Activated naive CD8-positive, alpha-beta T cell treated with anti-CD3 and anti-CD28 coated beads for 36 hours (primary cell): Measurements from ENCODE around the gene GUSB. TPM values are rescaled to one million over a fixed set of nuclear protein-coding genes. Genes with fewer than 3 reads are reported as not detected.
"Not testable (repeated sequence)": the region's sequence is repeated elsewhere in the genome, so short reads cannot be mapped to it uniquely, and the experiment has no call there.

Source experiments
- DNase-seq: peaks from one replicate; pipeline ENCODE4 v3.0.0; 2021
- H3K27ac Mint-ChIP-seq: one replicate; pipeline ENCODE4 v1.8.0; 2022; ENCODE audit warnings: mild to moderate bottlenecking, moderate library complexity, mixed read lengths
- H3K27me3 Mint-ChIP-seq: one replicate; pipeline ENCODE4 v1.8.0; 2022; ENCODE audit warnings: mild to moderate bottlenecking, mixed read lengths
- H3K36me3 Mint-ChIP-seq: one replicate; pipeline ENCODE4 v1.8.0; 2021; ENCODE audit warnings: mild to moderate bottlenecking, mixed read lengths
- H3K4me1 Mint-ChIP-seq: one replicate; pipeline ENCODE4 v1.8.0; 2021; ENCODE audit warnings: mixed read lengths
- H3K4me3 Mint-ChIP-seq: one replicate; pipeline ENCODE4 v1.8.0; 2022; ENCODE audit warnings: mild to moderate bottlenecking, moderate library complexity, mixed read lengths
- H3K9me3 Mint-ChIP-seq: one replicate; pipeline ENCODE4 v1.8.0; 2022; ENCODE audit warnings: mixed read lengths
- total RNA-seq, 2 experiments: library from RNA; stranded (reverse); gene quantifications; one replicate each; pipeline ENCODE4 v1.2.3, GENCODE V29; 2021

The GUSB gene
- total RNA-seq, 2 experiments from 2014 or later = 49.2 to 49.9 TPM

DNA sequence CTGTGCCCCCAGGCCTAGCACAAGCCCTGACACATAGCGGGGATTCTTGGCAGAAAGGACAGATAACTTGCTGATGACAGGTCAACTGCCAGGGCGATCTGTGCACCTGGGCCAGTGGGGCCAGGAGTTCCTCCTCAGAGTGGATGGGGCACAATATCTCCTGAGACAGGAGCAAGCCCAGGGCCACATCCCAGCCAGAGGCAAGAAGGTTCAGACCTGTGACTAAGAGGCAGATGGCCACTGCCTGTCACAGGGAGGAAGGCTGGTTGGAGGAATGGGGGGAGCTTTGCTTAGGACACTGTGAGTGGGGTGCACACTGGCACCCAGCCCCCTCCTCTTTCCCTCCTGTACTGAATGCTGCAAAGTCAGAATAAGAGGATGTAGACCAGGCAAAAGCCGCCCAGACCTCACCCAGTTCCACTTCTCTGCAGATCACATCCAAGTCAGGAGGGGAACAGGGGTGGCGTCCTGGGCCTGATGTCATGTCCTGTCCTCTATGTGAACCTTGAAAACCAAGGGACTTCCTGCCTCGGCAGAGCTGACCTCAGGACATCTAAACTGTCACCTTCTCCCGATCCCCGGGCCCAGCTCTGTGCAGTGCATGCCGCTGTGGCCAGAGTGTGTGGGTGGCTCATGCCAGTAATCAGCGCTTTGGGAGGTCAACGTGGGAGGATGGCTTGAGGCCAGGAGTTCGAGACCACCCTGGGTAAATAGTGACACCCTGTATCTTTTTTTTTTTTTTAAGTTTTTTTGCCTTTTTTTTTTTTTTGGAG, 1.3 kb downstream of the GUSB start:
- Mint-ChIP-seq H3K9me3 (no peaks in the 10 kb centered on the region), H3K36me3 (peaks cover 11% of the 10 kb centered on the region), H3K27ac (peak overlapping the region; percentile 89), H3K4me1 (peaks cover 7% of the 10 kb centered on the region), H3K4me3 (peak overlapping the region; percentile 88), H3K27me3 (no peaks in the 10 kb centered on the region)
- DNase-seq = peak; percentile 64

DNA sequence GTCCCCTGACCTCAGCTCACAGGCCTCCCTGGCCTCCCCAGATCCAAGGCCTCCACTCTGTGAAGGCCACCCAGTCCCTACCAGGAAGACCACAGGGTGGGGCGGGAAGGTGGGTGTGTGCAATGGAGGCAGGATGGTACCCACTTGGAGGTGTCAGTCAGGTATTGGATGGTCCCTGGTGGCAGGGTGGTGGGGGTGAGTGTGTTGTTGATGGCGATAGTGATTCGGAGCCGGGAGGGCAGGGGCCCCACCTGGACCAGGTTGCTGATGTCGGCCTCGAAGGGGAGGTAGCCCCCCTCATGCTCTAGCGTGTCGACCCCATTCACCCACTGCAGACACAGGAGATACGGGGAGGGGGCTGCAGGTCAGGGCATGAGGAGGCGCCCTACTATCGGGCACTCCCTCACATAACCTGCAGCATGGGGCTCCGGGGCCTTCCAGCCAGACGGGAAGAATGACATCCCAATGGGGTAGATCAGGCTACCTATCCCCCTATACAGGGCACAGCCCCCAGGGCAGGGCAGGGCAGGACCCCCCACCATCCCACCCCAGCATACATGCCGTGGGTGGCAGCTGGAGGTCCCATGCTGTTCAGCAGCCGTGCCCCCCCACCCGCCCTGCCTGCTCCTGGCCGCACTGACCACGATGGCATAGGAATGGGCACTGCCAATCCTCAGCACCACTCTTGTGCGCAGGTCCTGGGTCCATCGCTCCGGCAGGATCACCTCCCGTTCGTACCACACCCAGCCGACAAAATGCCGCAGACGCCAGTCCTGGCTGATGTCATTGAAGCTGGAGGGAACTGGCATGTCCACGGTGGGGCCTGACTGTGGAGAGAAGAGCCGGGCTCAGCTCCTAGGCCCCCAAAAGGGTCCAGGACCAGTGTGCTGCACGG, 2.2 kb downstream of the GUSB start:
- peak overlapping the region; percentile 88 for H3K4me3 Mint-ChIP-seq
- no peaks in the 10 kb centered on the region for H3K27me3 Mint-ChIP-seq
- no peak for DNase-seq
- H3K27ac Mint-ChIP-seq = peak overlapping the region; percentile 89
- H3K36me3 Mint-ChIP-seq = peaks cover 11% of the 10 kb centered on the region
- peaks cover 7% of the 10 kb centered on the region for H3K4me1 Mint-ChIP-seq
- H3K9me3 Mint-ChIP-seq = no peaks in the 10 kb centered on the region

DNA sequence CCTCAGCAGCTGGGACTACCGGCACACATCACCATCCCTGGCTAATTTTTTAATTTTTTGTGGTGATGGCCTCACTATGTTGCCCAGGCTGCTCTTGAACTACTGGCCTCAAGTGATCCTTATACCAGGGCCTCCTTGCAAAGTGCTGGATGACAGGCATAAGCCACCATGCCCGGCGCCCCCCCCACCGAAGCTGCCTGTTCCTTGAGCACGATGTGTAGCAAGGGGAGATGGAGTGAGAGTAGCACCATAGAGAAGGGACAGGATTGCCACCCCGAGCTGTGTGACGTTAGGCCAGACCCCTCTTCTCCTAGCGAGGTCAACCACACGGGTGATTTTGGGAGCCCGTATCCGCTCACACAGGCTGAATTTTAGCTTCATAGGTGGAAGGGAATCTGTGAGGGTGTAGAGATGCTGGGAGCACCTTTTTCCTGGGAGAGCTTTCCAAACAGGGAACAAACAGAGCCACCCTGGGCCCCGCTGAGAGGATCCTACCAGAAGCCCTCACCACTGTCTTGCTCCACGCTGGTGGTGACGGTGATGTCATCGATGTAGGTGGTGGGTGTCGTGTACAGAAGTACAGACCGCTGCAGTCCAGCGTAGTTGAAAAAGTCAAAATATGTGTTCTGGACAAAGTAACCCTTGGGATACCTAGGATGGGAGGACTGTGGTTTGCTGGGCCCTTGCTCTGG, 3.0 kb downstream of the GUSB start:
- H3K4me1 Mint-ChIP-seq = peaks cover 7% of the 10 kb centered on the region
- no peak for DNase-seq
- H3K27me3 Mint-ChIP-seq = no peaks in the 10 kb centered on the region
- H3K4me3 Mint-ChIP-seq = no peak overlapping the region
- H3K9me3 Mint-ChIP-seq = no peaks in the 10 kb centered on the region
- peaks cover 13% of the 10 kb centered on the region for H3K36me3 Mint-ChIP-seq
- no peak overlapping the region for H3K27ac Mint-ChIP-seq

DNA sequence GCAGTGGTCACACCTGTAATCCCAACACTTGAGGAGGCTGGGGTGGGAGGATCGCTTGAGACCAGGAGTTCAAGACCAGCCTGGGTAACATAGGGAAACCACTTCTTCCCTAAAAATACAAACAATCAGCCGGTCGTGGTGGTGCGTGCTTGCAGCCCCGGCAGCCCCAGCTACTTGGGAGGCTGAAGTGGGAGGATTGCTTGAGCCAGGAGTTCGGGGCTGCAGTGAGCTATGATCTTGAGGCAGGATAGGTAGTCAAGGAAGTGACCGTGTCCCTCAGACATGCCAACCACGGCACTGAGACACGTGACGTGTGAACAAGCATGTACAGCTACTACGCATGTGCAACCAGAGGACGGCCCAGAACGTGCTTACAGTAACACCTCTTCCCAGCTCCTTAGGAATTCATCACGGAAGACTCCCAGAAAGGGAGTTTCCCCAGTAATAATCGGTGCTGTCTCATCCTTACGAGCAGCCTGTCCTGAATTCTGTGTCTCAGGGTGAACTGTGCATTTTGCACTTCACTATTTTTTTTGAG, 5.3 kb downstream of the GUSB start:
- H3K9me3 Mint-ChIP-seq = no peaks in the 10 kb centered on the region
- no peak overlapping the region for H3K4me3 Mint-ChIP-seq
- no peak overlapping the region for H3K27ac Mint-ChIP-seq
- peaks cover 7% of the 10 kb centered on the region for H3K4me1 Mint-ChIP-seq
- peaks cover 19% of the 10 kb centered on the region for H3K36me3 Mint-ChIP-seq
- no peaks in the 10 kb centered on the region for H3K27me3 Mint-ChIP-seq
- no peak for DNase-seq

DNA sequence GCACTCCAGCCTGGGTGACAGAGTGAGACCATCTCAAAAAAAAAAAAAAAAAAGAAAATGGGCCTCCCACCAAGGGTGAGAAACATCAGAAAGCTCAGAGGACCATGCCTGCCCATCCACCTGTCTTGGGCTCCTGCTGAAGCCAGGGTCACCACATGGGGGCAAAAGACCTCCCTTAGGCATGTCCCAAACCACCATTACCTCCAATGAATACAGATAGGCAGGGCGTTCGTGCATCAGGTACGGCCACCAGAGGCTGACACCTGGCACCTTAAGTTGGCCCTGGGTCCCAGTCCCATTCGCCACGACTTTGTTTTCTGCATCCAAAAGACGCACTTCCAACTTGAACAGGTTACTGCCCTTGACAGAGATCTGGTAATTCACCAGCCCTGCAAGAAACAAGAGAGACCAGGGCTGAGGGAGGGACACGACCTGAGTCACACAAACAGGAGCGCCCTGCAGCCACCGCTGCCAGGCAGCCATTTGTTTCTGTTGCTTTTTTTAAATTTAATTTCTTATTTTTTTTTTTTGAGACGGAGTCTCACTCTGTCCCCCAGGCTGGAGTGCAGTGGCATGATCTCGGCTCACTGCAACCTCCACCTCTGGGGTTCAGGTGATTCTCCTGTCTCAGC, 6.1 kb downstream of the GUSB start:
- H3K4me1 Mint-ChIP-seq = peaks cover 7% of the 10 kb centered on the region
- no peak overlapping the region for H3K27ac Mint-ChIP-seq
- H3K9me3 Mint-ChIP-seq = no peaks in the 10 kb centered on the region
- no peak overlapping the region for H3K4me3 Mint-ChIP-seq
- no peak for DNase-seq
- H3K36me3 Mint-ChIP-seq = peaks cover 22% of the 10 kb centered on the region
- H3K27me3 Mint-ChIP-seq = no peaks in the 10 kb centered on the region

DNA sequence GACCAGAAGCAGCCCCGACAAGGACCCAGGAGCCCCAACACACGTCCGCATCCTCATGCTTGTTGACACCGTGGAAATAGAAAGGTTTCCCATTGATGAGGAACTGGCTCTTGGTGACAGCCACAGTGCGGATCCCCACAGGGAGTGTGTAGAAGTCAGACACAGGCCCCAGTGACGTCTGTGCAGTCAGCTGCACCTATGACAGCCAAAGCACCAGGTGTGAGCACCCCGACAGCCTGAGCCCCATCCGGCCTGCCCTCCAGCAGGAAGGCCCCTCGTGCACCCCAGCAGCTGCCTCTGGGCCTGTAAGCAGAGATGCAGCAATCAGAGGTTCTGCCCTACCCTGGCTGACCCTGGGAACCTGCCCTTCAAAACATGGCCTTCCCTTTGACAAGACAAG, 7.1 kb downstream of the GUSB start:
- no peaks in the 10 kb centered on the region for H3K4me1 Mint-ChIP-seq
- H3K4me3 Mint-ChIP-seq = no peak overlapping the region
- no peak for DNase-seq
- peaks cover 17% of the 10 kb centered on the region for H3K36me3 Mint-ChIP-seq
- H3K27ac Mint-ChIP-seq = no peak overlapping the region
- H3K27me3 Mint-ChIP-seq = no peaks in the 10 kb centered on the region
- H3K9me3 Mint-ChIP-seq = no peaks in the 10 kb centered on the region

DNA sequence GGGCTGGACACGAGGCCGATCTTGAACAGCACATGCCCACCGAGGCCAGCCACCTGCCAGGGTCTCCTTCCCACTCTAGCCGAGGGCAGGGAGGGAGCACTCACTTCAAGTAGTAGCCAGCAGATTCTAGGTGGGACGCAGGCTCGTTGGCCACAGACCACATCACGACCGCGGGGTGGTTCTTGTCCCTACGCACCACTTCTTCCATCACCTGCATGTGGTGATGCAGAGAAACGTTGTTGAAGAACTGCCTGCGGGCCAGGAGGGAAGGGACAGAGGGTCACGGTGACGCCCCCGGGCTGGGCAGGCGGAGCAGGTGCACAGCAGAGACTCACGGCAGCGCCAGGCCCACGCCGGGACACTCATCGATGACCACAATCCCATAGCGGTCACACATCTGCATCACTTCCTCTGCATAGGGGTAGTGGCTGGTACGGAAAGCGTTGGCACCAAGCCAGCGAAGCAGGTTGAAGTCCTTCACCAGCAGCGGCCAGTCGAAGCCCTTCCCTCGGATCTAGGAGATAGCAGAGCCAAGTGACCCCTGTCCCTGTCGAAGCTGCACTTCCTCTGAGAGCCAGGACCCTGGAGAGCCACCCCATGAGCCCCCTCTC, 7.7 kb downstream of the GUSB start:
- H3K4me3 Mint-ChIP-seq = no peak overlapping the region
- H3K27ac Mint-ChIP-seq = no peak overlapping the region
- no peak for DNase-seq
- peaks cover 17% of the 10 kb centered on the region for H3K36me3 Mint-ChIP-seq
- H3K4me1 Mint-ChIP-seq = no peaks in the 10 kb centered on the region
- H3K9me3 Mint-ChIP-seq = no peaks in the 10 kb centered on the region
- H3K27me3 Mint-ChIP-seq = no peaks in the 10 kb centered on the region

DNA sequence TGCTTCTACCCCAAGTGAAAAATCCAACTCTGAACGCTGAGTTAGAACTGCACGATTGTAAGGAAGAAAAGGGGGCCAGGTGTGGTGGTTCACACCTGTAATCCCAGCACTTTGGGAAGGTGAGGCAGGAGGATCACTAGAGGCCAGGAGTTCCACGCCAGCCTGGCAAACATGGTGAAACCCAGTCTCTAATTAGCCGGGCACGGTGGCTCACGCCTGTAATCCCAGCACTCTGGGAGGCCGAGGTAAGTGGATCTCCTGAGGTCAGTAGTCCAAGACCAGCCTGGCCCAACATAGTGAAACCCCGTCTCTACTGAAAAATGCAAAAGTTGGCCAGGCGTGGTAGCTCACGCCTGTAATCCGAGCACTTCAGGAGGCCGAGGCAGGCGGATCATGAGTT, 9.0 kb downstream of the GUSB start:
- Mint-ChIP-seq H3K4me3 (no peak overlapping the region), H3K4me1 (no peaks in the 10 kb centered on the region), H3K36me3 (peaks cover 14% of the 10 kb centered on the region), H3K27ac (no peak overlapping the region), H3K27me3 (no peaks in the 10 kb centered on the region), H3K9me3 (no peaks in the 10 kb centered on the region)
- DNase-seq = no peak

DNA sequence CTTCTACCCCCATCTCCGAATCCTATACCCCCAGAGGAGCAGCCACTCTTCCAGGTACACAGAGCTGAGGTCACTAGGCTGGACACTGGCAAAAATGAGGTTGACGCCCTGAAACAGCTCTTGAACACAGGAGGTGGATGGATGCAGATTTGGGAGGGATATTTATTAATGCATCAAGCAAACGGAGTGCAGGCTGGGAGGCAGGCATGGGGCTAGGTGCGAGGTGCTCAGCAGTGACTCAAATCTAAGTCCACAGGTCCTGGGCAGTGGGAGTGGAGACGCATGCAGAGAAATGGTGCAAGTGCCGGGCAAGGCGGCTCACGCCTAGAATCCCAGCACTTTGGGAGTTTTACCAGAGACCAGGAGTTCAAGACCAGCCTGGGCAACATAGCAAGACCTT, 11.0 kb downstream of the GUSB start:
- Mint-ChIP-seq H3K27me3 (no peaks in the 10 kb centered on the region), H3K4me3 (no peak overlapping the region), H3K4me1 (no peaks in the 10 kb centered on the region), H3K36me3 (peaks cover 22% of the 10 kb centered on the region), H3K9me3 (no peaks in the 10 kb centered on the region), H3K27ac (no peak overlapping the region)
- no peak for DNase-seq

DNA sequence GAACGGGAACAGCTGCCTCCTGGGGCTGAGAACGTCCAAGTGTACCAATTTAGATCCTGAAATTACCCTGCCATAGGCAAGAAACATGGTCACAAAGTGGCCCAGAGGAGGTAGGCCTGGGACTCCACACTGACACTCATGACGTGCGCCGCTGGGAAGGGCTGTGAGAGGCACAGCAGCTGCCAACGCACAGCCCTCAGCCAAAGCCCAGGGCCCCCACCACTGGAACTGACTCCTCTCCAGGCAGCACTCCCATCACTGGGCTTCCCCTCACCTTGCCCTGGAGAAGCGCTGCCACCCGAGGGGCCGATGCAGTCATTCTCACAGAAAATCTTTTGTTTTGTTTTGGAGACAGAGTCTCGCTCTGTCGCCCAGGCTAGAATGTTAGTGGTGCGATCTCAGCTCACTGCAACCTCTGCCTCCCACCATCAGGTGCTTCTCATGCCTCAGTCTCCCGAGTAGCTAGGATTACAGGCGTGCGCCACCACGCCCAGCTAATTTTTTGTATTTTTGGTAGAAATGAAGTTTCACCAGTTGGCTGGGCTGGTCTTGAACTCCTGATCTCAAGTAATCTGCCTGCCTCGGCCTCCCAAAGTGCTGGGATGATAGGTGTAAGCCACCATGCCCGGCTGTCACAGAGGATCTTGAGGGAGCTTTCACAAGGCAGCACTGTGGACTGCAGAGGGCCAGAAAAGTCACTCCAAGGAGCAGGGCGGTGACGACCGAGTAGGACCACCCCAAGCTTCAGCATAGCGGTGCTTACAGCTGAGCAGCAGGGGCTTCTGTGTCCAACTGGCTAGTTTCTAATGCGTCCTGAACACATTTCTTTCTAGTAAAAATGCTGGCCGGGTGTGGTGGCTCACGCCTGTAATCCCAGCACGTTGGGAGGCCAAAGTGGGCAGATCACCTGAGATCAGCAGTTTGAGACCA, 13.5 kb downstream of the GUSB start:
- Mint-ChIP-seq H3K4me3 (no peak overlapping the region), H3K27me3 (no peaks in the 10 kb centered on the region), H3K27ac (no peak overlapping the region), H3K36me3 (peaks cover 24% of the 10 kb centered on the region), H3K4me1 (no peaks in the 10 kb centered on the region), H3K9me3 (no peaks in the 10 kb centered on the region)
- DNase-seq = no peak

DNA sequence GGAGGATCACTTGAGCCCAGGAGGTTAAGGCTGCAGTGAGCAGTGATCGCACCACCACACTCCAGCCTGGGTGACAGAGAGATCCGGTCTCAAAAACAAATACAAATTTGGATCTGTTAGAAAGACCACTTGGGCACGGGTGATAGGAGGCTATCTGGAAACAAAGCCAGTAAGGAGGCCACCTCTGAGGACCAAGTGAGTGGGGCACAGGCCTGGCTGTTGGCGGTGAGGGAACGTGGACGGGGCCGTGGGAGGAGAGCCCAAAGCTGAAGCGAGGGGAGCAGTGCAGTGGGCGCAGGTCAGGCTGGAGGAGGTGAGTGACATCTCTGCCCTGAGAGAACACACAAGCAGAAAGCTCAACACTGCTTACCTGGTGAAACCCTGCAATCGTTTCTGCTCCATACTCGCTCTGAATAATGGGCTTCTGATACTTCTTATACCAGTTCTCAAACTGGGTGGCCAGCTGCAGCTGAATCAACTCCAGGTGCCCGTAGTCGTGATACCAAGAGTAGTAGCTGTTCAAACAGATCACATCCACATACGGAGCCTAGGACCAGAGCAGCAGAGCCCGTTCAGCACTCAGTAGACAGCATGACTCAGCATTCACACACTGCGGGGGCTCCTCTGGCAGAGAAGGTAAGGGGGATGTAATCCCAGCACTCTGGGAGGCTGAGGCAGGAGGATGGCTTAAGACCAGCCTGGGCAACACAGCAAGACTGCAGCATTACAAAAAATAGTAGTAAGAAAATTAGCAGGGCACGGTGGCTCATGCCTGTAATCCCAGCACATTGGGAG, 14.5 kb downstream of the GUSB start:
- peaks cover 30% of the 10 kb centered on the region for H3K36me3 Mint-ChIP-seq

DNA sequence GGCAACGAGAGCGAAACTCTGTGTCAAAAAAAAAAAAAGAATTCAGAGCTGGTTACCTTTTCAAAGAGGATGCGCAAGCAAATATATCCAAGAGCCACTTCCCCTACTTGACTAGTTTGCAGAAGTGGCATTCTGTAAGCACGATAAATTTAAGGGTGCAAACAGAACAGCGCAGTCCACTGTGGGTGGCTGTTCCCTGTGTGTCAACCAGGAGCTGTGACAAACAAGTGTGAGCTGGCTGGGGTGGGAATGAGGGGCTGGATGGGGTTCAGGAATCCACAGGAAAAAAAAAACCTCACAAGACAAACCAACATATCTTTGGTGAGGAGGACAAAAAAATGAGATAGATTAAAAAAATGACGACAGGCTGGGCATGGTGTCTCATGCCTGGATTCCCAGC, 15.9 kb downstream of the GUSB start:
- Mint-ChIP-seq H3K27ac (no peak overlapping the region), H3K4me1 (no peaks in the 10 kb centered on the region), H3K27me3 (no peaks in the 10 kb centered on the region), H3K9me3 (no peaks in the 10 kb centered on the region), H3K4me3 (no peak overlapping the region), H3K36me3 (peaks cover 25% of the 10 kb centered on the region)
- DNase-seq = no peak

More for the DNA sequence above, 14.5 kb downstream of the GUSB start:
- DNase-seq = no peak
- H3K27me3 Mint-ChIP-seq = no peaks in the 10 kb centered on the region
- no peak overlapping the region for H3K27ac Mint-ChIP-seq
- H3K4me1 Mint-ChIP-seq = no peaks in the 10 kb centered on the region
- no peak overlapping the region for H3K4me3 Mint-ChIP-seq
- H3K9me3 Mint-ChIP-seq = no peaks in the 10 kb centered on the region

DNA sequence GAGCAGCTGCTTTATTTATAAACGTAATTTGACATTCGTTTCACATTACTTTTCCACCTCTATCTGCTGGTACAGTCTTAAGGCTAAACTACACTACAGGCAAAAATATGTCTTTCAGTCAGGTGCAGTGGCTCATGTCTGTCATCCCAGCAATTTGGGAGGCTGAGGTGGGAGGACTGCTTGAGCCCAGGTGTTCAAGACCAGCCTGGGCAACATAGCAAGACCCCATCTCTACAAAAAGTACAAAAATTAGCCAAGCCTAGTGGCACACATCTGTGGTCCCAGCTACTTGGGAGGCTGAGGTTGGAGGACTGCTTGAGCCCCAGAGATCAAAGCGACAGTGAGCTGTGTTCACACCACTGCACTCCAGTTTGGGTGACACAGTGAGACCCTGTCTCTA, 17.3 kb downstream of the GUSB start:
- H3K27ac Mint-ChIP-seq, H3K4me1 Mint-ChIP-seq, H3K27me3 Mint-ChIP-seq, H3K9me3 Mint-ChIP-seq, DNase-seq, H3K4me3 Mint-ChIP-seq: not testable (repeated sequence)
- H3K36me3 Mint-ChIP-seq = peaks cover 24% of the 10 kb centered on the region
